DND-41 (cell line): ENCODE measurements around the gene SULT1E1.

Experiments used
- EZH2 ChIP-seq: IDR thresholded peaks from 3 replicates; pipeline ENCODE4 v1.6.1; 2012; ENCODE audit warnings: borderline replicate concordance, low read depth, mild to moderate bottlenecking, moderate library complexity, low read length, inconsistent platforms; ENCODE audit not compliant: severe bottlenecking
- TF ChIP-seq, protein P1 (sequence below): IDR thresholded peaks from 2 replicates; pipeline ENCODE4 v1.5.1; 2012; ENCODE audit warnings: borderline replicate concordance, low read length, moderate library complexity, mild to moderate bottlenecking; ENCODE audit not compliant: poor library complexity, severe bottlenecking; ENCODE audit errors: extremely low read depth

DNA sequence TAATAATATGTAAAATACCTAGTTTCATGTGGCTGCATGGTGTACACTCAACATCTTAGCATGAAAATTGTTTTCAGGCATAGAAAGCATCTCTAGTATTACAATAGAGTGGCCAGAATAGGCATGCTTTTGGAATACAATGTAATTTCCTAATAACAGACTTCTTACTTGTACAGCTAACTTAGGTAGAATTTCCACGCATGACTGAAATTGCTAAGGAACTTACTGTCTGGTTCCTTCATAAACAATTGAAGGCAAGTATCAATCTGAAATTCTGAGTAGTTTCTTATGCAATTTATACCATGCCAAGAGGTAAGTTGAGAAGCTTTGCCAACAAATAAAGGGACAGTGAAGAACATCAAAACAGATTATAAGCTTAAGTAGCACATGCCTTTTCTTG is 26.7 kb downstream of the SULT1E1 start:
- TF ChIP-seq, protein P1, sequence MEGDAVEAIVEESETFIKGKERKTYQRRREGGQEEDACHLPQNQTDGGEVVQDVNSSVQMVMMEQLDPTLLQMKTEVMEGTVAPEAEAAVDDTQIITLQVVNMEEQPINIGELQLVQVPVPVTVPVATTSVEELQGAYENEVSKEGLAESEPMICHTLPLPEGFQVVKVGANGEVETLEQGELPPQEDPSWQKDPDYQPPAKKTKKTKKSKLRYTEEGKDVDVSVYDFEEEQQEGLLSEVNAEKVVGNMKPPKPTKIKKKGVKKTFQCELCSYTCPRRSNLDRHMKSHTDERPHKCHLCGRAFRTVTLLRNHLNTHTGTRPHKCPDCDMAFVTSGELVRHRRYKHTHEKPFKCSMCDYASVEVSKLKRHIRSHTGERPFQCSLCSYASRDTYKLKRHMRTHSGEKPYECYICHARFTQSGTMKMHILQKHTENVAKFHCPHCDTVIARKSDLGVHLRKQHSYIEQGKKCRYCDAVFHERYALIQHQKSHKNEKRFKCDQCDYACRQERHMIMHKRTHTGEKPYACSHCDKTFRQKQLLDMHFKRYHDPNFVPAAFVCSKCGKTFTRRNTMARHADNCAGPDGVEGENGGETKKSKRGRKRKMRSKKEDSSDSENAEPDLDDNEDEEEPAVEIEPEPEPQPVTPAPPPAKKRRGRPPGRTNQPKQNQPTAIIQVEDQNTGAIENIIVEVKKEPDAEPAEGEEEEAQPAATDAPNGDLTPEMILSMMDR, result no peak
- TF ChIP-seq EZH2, result no peak
